NCI-H69 (cell line): ENCODE measurements around the gene NSD2.
"Not testable (repeated sequence)": the region's sequence is repeated elsewhere in the genome, so short reads cannot be mapped to it uniquely, and the experiment has no call there.

Experiments
- DNase-seq: peaks from one replicate; lab custom pipeline; 2025; lab: John Stamatoyannopoulos, UW

Gene NSD2

DNA sequence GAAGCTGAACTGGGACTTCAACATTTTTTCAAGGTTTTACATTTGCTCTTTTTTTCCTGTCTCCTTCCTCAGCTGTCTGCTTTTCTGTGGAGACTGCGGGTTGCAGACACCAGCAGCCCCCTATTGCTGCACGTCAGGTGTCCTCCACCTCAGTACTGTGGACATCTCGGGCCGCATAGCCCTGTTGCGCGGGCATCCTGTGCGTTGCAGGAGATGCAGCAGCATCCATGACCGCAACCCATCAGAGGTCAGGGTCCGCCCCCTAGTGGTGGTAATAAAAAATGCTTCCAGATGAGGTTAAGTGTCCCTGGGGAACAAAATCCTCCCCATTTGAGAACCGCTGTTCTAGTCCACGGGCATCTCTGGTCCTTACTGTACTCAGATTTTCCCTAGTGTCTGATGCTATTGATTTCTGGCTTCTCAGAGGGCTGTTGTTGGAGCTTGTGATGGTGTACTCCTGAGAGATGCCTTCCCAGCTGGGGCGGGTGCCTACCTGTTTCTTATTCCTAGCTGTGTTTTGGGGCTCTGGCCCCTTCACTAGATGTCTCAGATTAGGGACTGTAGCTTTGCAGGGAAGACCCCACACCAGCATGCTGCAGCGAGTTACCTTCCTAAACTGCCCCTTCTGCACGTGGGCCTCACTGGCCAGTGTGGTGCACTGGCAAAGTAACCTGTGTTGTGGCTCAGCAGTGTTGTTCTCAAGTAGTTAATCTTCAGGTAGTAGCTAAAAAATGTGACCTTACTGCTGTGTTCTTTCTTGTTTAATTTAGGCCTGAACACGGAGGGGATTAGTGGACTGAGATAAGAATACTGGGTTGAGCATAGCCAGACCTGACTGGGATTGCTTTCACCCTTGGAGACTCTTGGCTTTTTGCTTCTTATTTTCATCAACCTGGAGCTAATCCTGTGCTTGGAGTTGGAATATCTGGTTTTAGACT lies 28.2 kb downstream of the NSD2 start:
- peak; percentile 67 for DNase-seq

DNA sequence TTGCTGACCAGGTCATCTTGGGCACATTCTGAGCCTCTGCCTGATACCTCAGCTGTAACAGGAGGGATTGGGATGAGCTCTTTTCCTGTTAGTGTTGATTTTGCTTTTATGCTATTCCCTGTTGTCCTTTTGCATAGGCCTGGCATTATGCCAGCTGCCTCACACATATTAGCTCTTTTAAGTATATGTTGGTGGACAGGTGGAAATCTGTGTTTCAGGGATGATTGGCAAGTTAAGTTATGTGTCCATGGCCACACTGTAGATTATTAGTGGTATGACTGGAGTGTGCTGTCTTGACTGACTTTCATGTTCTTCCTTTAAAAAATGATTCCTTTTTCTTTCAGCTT lies 28.9 kb downstream of the NSD2 start:
- DNase-seq = peak; percentile 48

DNA sequence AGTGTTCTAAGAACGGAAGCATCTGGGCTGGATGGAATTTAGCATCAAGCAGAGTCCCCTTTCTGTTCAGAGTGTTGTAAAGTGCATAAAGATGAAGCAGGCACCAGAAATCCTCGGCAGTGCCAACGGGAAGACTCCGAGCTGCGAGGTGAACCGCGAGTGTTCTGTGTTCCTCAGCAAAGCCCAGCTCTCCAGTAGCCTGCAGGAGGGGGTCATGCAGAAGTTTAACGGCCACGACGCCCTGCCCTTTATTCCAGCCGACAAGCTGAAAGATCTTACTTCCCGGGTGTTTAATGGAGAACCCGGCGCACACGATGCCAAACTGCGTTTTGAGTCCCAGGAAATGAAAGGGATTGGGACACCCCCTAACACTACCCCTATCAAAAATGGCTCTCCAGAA lies 29.4 kb downstream of the NSD2 start:
- no peak for DNase-seq

DNA sequence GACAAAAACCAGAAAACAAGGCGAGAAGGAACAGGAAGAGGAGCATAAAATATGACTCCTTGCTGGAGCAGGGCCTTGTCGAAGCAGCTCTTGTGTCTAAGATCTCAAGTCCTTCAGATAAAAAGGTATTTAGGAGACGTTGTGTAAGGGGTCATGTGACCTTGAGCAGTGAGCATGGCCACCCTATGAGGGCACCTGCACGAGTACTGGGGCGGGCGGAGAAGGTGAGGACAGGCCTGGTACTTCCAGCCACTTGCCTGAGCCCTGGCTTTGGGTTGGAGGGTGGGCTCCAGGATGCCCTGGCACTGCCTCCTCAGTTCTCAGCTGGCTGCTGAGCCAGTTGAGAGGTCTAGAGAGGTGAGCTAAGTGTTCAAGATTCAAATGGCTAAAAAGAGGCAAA lies 29.9 kb downstream of the NSD2 start:
- DNase-seq = no peak

DNA sequence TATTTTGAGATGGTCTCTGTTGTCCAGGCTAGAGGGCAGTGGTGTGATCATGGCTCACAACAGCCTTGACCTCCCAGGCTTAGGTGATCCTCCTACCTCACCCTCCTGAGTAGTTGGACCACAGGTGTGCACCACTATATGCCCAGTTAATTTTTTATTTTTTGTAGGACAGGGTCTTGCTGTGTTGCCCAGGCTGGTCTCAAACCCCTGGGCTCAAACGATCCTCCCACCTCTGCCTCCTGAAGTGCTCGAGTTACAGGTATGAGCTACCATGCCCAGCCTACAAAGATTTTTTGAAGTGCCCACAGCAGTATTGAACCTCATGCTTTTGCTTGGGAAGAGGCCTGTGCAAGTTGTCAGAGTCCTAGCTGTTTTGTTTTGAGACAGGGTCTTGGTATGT lies 31.1 kb downstream of the NSD2 start:
- no peak for DNase-seq

DNA sequence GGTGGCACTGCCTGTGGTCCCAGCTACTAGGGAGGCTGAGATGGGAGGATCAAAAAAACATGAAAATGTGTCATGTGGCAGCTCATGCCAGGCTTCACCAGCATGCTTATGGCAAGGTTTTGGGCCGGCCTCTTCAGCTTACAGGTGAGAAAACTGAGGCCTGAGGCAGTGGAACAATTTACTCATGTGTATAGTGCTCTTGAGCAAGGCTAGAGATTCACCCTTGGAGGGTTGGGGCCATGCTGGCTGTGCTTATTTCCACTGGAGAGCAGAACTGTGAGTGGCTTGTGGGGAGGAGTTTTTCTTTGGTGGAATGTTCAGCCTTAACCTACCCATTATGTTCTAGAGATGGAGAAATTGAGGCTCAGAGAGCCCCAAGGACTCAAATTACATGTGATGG lies 31.8 kb downstream of the NSD2 start:
- DNase-seq = no peak

DNA sequence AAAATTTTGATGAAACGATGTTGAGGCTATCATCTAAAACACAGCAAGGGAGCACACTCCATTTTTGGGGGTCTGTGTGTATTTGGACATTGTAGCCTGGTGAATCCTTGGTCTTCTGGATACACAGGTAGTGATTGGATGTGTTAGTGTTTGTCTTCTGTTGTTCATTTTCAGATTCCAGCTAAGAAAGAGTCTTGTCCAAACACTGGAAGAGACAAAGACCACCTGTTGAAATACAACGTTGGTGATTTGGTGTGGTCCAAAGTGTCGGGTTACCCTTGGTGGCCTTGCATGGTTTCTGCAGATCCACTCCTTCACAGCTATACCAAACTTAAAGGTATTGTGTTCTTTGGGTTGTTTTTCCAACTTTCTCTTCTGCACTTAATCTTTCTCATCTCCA lies 32.8 kb downstream of the NSD2 start:
- no peak for DNase-seq

DNA sequence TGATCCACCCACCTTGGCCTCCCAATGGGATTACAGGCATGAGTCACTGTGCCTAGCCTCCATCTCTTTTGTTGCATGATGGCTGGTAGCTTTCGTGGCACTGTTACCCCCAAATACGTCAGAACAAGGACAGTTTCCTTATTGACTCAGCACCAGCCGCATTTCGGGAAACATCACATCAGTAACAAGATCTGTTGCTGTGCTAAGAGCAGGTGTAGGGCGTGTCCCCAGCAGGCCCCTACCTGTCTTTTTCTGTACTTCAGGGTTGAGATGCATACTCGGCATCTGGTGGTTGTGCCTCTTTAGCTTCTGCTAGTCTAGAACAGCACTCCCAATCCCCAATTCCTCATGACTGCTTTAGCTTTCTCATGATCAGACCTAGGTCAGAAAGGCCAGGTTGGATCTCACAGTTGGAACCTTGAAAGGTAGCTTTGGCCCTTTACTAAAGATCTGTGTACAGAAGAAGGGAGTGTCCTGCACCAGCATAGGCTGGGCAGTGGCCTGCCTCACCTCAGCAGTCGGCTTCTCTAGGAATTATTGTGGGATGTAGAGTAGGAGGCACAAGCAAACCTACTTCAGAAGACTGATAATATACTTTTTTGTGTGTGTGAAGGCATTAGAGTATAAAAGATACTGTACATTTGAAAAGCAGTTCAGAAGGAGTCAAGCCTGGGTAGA lies 36.8 kb downstream of the NSD2 start:
- DNase-seq = no peak

DNA sequence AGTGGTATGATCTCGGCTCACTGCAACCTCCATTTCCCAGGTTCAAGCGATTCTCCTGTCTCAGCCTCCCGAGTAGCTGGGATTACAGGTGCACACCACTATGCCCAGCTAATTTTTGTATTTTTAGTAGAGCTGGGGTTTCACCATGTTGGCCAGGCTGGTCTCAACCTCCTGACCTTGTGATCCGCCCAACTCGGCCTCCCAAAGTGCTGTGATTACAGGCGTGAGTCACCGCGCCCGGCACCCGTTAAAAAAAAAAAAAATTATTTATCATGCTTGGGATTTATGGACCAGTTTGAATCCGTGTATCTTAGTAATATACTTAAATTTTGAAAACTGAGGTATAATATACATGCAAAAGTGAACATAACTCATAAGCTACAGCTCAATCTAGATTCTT lies 38.5 kb downstream of the NSD2 start:
- not testable (repeated sequence) for DNase-seq

DNA sequence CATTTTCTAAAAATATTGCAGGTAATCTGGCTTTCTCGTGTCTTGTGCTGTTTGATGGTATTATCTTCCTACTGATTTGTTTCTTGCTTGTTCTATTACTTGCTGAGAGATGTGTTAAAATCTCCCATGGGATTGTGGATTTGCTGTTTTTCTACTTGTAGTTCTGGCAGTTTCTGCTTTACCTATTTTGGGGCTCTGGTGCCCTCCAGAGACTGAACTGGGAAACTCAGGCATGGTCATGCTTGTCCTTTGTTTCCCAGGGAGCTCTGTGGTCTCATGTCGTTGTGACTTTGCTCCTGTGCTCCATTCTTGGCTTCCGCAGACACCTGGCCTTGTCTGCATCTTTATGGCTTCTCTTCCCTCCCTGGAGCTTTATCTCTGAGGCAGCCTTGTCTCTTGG lies 39.5 kb downstream of the NSD2 start:
- peak; percentile 40 for DNase-seq

DNA sequence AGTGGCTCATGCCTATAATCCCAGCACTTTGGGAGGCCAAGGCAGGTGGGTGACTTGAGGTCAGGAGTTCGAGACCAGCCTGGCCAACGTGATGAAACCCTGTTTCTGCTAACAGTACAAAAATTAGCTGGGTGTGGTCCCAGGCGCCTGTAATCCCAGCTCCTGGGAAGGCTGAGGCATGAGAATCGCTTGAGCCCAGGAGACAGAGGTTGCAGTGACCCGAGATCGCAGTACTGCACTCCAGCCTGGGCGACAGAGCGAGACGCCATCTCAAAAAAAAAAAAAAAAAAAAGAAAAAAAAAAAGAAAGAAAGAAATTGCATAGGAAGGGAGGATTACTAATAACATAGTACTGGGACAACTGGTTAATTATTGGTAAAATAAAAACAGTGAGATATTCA lies 40.1 kb downstream of the NSD2 start:
- not testable (repeated sequence) for DNase-seq

DNA sequence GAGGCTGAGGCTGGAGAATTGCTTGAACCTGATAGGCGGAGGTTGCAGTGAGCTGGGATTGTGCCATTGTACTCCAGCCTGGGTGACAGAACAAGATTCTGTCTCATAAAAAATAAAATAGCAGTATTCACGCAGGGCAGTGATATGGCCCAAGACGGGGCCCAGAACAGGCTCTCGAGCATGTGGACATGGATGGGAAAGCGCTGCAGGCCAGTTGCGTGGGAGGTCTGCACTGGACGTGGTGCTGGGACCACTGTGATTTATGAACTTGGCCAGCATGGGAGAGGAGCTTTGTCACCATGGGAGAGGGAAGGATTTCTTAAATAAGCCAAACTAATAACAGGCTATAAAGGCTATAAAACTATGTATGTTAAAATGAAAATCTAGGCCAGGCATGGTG lies 51.6 kb downstream of the NSD2 start:
- no peak for DNase-seq

DNA sequence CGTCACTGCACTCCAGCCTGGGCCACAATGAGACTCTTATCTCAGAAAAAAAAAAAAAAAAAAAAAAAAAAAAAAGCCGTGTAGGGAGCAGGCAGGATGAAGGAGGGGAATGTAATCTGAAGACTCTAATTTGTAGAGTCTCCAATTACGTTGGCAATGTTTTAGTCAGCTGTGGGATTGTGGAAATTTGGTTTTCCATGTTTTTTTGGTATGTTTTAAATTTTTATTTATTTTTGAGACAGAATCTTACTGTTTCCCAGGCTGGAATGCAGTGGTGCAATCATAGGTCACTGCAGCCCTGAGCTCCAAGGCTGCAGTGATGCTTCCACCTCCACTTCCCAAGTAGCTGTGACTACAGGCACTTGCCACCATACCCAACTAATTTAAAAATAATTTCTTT lies 56.5 kb downstream of the NSD2 start:
- no peak for DNase-seq

DNA sequence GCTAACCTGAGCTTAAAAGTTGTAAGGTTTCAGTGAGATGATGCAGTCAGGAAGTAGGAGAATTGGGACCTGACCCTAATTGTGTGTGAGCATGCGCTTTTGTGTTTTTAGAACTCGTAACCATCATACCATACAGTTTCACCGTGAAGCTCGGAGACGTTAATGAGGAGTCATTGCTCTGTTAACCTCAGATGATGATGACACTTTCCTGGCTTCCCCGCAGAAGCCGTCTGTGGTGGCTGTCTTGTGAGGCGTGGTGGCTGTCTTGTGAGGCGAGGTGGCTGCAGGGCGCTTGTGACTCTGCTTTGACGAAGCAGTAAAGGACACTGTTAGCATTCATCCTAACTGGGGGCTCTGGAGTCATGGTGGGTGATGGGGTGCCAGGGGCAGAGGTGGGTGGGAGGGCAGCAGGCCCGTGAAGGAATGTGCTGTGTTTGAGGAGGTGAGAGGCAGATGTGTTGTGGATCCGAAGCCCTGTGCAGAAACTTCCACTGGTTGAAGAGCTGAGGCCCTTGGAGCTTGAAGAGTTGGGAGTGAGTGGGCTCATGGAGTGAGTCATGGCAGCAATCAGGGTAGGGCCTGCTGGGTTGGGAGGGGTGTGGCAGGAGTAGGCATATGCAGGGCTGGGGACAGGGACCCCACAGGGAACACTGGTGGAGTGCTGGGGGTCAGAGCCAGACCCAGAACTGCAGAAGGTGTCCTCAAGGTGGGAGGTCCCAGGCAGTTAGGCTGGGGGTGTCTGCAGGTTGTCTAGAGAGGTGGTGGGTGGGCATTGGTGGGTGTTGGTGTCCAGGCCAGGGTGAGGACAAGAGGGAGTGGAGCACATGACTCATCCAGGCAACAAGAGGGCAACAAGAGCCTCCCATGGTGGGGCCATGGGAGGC lies 57.4 kb downstream of the NSD2 start:
- no peak for DNase-seq

DNA sequence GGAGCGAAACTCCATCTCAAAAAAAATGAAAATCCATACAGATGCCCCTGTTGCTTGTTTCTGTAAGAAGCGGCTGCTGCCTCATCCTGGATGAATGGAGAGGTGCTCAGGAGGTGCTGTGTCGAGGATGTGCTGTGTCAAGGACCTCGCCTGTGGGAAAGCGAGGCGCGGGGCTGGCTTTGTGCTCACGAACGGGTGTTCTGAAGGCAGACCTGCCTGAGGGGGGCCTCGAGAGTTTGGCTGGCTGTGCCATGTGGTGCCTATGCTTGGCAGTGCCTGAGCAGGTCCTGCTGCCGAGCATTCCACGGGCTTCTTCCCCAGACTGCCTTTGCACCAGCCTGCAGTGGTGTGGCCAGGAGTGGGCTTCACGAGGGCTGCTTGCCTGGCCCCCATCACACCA lies 61.5 kb downstream of the NSD2 start:
- DNase-seq = no peak

DNA sequence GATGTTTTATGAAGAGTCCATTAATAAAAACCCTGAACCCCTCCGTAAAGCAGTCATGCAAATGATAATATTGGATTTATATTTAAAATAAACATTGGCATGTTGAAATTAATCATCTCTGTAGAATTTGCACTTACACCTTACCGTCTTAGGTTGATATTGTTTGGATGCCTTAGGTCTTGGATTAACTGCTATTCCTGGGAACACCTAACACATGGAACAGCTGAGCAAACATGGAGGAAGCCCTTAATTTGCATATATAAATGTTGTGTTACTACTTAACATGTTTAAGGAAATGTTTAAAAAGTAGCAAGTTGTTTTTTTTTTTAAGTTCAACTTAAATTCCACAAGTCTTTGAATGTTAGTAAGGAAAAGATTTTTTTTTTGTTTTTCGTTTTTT lies 62.5 kb downstream of the NSD2 start:
- peak; percentile 4 for DNase-seq

DNA sequence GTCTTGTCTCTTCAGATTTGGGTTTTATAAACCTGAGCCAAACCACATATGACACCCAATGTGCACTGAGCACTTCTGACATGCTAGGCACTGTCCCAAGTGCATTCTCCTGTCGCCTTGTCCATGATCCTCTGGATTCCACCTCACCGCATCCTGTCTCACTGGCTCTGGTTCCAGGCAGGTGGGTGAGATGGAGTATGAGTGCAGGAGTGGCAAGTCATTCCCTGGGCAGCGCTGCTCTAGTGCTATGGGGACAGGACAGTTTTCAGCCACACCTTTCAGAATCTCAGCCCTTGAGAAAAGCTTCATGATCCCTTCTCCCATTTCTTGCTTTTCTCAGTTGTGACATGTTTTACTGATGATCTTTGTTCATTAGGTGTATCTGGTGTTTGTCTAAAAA lies 66.4 kb downstream of the NSD2 start:
- DNase-seq = no peak

DNA sequence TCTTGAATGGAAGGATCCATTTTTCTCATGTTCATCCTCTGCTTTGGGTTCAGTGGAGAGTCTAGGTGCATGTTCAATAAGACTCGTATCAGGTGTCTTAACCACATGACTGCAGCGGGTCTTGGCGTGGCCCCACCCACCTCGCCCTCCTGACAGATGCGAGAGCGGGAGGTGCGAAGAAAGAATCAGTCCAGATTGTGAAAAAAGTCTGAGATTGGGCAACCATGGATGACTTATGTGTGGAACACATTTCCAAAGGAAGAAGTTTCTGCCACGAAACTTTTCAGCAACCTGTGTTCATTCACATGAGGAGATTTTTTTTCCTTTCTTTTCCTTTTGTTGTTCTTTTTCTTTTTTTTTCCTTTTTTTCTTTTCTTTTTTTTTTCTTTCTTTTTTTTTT lies 66.8 kb downstream of the NSD2 start:
- no peak for DNase-seq

DNA sequence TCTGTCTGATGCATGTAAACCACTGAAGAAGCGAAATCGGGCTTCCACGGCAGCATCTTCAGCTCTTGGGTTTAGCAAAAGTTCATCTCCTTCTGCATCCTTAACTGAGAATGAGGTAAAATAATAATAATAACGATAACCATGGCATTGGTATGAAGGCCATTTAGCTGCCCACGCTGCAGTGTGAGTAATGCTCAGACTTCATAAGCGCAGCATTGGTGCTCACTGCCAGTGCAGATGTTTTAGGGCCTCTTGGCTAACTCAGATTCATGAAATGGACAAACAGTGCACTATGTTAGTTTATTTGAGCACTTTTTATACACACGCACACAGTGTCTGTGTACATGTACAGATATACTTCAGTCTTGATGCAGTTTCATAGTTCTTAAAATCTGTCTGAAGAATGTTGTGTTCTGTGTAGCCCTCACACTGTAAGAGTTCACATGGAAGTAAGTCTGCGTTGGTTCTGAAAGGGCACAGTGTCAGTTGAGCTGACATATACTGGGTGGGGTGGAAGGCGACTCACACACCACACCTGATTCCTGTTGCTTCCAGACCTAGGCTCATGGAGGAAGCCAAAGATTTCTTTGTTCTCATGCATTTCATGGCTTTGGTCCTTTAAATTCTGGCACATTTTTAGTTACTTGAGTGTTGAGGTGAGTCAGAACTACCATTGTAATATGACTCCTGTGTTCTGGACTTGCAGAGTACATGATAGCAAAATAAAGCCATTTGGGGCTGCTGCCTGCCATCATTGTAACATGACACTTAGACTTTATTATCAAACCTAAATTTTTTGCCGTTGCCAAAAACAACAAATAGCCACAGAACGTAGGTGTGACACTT lies 68.7 kb downstream of the NSD2 start:
- DNase-seq = peak; percentile 2

DNA sequence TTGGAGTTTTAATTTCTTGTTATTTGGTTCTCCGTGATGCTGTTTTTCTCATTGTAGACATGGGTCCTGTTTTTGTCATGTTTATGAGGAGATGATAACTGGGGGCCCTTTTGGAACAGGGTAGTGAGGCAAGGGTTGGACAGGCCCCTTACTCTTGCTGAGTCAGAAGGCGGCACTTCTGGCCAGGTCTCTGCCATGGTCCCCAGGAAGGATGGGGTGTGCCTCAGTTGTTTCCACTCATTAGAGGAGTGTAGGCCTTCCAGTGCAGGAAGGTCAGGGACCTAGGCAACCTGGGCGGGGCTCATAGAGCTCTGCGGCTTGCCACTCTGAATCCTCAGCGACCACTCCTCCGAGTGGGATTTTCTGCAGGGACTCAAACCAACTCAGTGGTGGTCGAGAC lies 69.4 kb downstream of the NSD2 start:
- DNase-seq = no peak

DNA sequence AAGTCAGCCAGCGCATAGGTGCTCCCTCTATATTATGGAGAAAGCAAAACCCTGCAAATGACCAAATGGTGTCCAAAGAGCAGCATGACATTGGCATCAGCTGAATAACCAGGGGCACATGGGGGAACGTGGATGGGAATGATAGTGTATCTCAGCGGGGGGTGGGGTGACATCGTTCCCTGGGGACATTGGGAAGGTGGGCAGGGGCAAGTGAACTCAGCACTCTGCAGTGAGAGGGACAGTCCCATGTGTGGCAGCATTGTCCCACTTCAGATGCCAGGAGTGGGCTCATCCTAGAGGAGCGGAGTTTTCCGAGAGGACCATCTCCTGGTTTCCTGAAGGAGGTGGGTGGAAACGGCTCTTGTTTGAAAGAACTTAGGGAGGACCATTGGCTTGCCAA lies 72.7 kb downstream of the NSD2 start:
- no peak for DNase-seq
